T47D (cell line): ENCODE results near the gene C3orf49.
A peak's percentile ranks its signal among the peaks of the same experiment; 100 is the strongest.

Source experiments
- DNase-seq, 2 experiments: peaks; one replicate each; pipeline versions ENCODE4 v3.0.0 to v3.0.0-alpha.2; 2011 to 2012; ENCODE audit warnings: low read depth in 1 of 2, low spot score in 1 of 2
- JUND ChIP-seq: IDR thresholded peaks from 2 replicates; pipeline ENCODE4 v1.6.1; 2012; ENCODE audit warnings: low read depth
- in situ Hi-C: cut with HindIII; loops from 2 replicates; pipeline ENCODE4 v1.10.0; 2016; ENCODE audit warnings: low sequenced_read_pairs, low pct_unique_long_range_greater_than_20kb

Gene C3orf49

GRCh38 chr3:63860776-63861175, 41.7 kb downstream of the C3orf49 start:
- in situ Hi-C loops, result no loop called here
- no peak for DNase-seq
- no peak for TF ChIP-seq JUND

GRCh38 chr3:63861306-63861705, 42.2 kb downstream of the C3orf49 start:
- in situ Hi-C loops, result no loop called here
- DNase-seq, result no peak
- TF ChIP-seq JUND, result no peak

DNA sequence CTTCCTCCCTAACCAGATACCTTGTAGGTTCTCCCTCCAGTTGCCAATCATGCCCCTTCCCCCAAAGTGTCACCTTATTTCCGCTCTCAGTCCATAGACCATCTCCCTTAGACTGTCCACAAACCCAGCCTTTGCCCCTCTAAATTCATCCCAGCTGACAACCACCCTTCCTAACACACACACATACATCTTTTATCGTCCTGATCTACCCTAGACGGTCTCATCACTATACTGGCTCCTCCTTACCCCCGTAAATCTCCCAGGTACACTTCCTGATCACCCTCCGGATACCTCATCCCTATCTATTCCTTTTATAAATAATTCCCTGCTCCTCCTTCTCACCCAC, 43.7 kb downstream of the C3orf49 start:
- in situ Hi-C loops, result no loop called here
- no peak for TF ChIP-seq JUND
- no peak for DNase-seq

DNA sequence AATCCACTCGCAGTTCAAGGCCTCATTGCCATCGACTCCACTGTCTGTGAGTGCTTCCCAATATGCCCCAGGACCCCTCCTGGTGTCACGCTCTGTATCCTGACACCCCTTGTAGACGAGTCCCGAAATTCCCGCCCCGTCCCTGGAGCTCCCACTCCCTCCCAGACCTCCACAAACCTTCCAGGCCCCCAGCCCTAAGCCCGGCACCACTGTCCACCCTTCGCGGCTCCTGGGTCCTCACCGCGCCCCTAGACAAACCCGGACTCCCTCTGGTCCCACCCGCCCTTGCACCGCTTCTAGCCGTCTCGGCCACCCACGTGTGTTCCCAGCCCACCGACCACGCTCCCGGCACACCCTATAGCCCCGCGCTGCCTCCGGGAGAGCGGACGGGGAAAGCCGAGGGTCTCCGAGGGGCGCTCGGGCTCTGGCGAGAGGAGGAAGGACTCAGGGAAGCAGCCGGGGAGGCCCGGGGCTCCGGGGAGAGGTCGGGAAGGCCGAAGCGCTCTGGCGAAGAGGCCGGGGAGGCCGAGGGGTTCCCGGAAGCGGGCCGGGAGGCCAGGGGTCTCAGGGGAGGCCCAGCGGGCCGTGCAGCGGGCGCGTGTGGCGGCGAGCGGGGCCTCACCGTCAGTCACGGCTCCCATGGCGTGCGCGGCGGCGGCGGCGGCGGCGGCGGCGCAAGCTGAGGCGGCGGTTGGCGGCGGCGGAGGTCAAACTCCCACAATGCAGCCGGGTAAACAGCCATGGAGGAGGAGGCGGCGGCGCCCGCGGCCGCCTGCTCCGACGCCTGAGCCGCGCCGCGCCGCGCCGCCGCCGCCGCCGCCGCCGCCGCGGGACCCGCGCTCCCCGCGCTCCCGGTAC, 44.3 kb downstream of the C3orf49 start, which contains the start of the genes ATXN7 and THOC7:
Gene ATXN7 (plus strand): TSS at position 718 of the 858 bp plus-strand sequence. CDS start 48,732 bp downstream, outside the sequence.
Gene THOC7 (minus strand): TSS at position 656 of the 858 bp plus-strand sequence. CDS start 15 bp downstream, at position 641.
- TF ChIP-seq JUND, result no peak
- in situ Hi-C loops, result no loop called here
- DNase-seq, result peak; percentile 64 to 65

DNA sequence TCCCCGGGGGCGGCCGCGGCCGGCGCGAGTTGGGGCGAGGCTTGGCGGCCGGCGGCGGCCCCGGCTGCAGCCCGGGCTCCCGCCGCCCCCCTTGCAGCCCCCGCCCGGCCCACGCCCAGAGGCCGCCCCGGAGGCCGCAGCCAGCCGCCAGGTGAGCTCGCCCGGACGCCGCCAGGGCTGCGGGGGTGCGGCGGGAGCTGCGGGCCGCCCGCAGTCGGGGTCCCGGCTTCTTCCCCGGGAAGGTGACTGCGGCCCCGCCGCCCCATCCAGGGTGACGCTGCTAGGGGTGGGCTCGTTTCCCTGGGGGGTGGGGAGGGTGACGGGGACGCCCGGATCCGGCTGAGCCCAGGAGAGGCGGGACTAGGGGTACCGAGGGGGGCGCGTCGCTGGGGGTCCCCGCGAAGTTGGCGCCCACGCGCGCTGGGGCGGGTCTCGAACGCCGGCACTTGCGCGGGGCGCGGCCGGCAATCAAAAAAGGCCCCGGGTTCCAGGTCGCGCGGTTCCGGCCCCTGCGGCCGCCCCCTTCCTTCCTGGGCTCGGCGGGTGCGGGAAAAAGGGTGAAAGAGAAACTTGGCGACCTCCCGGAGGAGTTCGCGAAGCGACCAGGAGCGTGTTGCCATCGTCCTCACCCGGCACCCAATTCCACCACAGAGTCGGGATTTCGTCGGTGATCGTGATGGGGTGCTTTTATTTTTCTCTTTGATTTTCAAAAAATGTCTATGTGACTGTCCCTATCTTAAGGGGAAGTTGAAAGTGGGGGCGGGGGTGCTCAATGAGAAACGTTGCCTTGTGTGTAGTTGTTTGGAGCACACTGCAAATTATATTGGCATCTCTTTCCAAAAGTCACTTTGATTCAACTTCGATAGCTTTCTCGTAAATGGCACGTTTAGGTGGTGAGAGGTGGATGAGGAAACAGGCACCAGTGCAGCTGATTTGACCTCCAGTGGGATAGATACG, 45.2 kb downstream of the C3orf49 start:
- in situ Hi-C loops, result no loop called here
- no peak for TF ChIP-seq JUND
- DNase-seq, result peak; percentile 35 to 51

GRCh38 chr3:63864965-63865327, 45.8 kb downstream of the C3orf49 start:
- no peak for TF ChIP-seq JUND
- in situ Hi-C loops, result no loop called here
- DNase-seq, result no peak

- in situ Hi-C loops, result no loop called here
- no peak for DNase-seq
- TF ChIP-seq JUND, result no peak
These were observed 48.1 kb downstream of the C3orf49 start for GRCh38 chr3:63867225-63867624.

- DNase-seq, result no peak
- no peak for TF ChIP-seq JUND
- in situ Hi-C loops, result no loop called here
These were observed 51.0 kb downstream of the C3orf49 start for GRCh38 chr3:63869940-63870614.

- in situ Hi-C loops, result no loop called here
- no peak for DNase-seq
- no peak for TF ChIP-seq JUND
These were observed 51.5 kb downstream of the C3orf49 start for GRCh38 chr3:63870615-63871005.

DNA sequence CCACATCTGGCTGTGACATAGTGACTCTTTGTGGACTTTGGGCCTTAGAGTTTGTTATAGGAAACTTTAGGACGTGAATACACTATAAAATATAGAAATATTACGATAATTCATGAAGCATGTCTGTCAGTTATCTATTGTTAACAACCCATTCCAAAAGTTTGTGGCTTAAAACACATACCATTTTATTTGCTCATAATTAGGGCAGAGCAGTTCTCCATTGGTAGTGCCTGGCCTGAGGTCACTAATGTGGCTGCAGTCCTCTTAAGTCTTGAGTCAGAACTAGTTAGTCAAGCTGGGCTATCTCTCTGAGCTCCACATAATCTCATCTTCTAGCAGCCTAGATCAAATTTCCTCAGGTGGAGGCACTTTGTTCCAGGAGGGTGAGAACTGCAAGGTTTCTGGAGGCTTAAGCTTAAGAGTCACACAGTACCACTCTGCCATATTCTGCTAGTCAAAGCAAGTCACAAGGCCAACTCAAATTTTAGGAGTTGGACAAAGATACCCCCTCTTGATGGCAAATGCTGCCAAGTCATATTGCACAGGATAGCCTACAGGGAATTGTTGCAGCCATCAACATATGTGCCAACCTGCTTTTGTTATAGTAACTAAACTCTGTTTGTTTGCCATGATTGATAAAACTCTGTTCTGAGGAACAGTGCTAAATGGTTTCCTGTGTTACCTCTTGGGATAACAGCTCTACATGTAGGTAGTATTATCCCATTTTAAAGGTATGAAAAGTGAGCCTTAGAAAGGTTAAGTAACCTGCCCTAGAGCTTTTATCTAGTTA, 53.2 kb downstream of the C3orf49 start:
- TF ChIP-seq JUND, result no peak
- no peak for DNase-seq
- in situ Hi-C loops, result no loop called here

- in situ Hi-C loops, result no loop called here
- DNase-seq, result no peak
- no peak for TF ChIP-seq JUND
These were observed 55.7 kb downstream of the C3orf49 start for GRCh38 chr3:63874769-63875168.

DNA sequence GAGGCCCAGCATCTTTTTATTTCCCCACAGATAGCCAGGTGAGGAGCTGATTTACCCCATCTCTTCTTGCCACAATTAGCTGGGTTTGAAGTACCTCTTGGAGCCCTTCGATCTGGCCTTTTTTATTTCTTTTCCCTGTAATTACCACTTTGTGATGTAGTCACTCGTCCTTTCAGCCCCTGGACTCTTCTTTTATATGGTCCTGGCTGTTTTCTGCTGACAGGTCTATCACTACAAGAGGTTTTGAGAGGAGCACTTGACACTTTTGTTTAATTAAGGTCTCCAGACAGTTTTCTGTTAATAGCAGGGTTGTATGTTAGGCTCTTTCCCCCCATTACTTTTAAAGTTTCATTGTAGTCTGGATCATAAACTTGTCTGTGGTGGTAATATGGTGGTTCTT, 56.4 kb downstream of the C3orf49 start:
- in situ Hi-C loops, result no loop called here
- no peak for TF ChIP-seq JUND
- DNase-seq, result no peak
